Measurements from ENCODE around the gene TTC33. TPM values are rescaled to one million over a fixed set of nuclear protein-coding genes. Genes with fewer than 3 reads are reported as not detected.

TTC33 gene
- total RNA-seq, 1 donor from 2014 or later = 11.7 TPM

GRCh38 chr5:40492056-40492455 lies 263.7 kb downstream of the TTC33 start:
- H3K4me1 Mint-ChIP-seq (ENCODE audit: low read depth, unreplicated experiment) = no peaks in the 10 kb centered on the region

GRCh38 chr5:40491644-40492043 lies 264.1 kb downstream of the TTC33 start:
- Mint-ChIP-seq H3K36me3 (ENCODE audit: unreplicated experiment) (no peaks in the 10 kb centered on the region), H3K4me3 (ENCODE audit: unreplicated experiment) (no peak overlapping the region), H3K9me3 (ENCODE audit: unreplicated experiment) (peaks cover 2% of the 10 kb centered on the region), H3K4me1 (ENCODE audit: low read depth, unreplicated experiment) (no peaks in the 10 kb centered on the region), H3K27ac (ENCODE audit: unreplicated experiment) (no peak overlapping the region), H3K27me3 (ENCODE audit: unreplicated experiment) (no peaks in the 10 kb centered on the region)
- no peak for TF ChIP-seq CTCF (IDR thresholded peaks at IDR 0.05; ENCODE audit: partially characterized antibody, unreplicated experiment)
- DNase-seq = no peak

More at GRCh38 chr5:40492056-40492455, 263.7 kb downstream of the TTC33 start:
- Mint-ChIP-seq H3K9me3 (ENCODE audit: unreplicated experiment) (peaks cover 2% of the 10 kb centered on the region), H3K36me3 (ENCODE audit: unreplicated experiment) (no peaks in the 10 kb centered on the region), H3K27me3 (ENCODE audit: unreplicated experiment) (no peaks in the 10 kb centered on the region), H3K4me3 (ENCODE audit: unreplicated experiment) (no peak overlapping the region), H3K27ac (ENCODE audit: unreplicated experiment) (no peak overlapping the region)
- TF ChIP-seq CTCF (IDR thresholded peaks at IDR 0.05; ENCODE audit: partially characterized antibody, unreplicated experiment) = no peak
- DNase-seq = no peak

- no peaks in the 10 kb centered on the region for H3K4me1 Mint-ChIP-seq (ENCODE audit: low read depth, unreplicated experiment)
- DNase-seq = no peak
- no peaks in the 10 kb centered on the region for H3K27me3 Mint-ChIP-seq (ENCODE audit: unreplicated experiment)
- H3K27ac Mint-ChIP-seq (ENCODE audit: unreplicated experiment) = no peak overlapping the region
- no peaks in the 10 kb centered on the region for H3K36me3 Mint-ChIP-seq (ENCODE audit: unreplicated experiment)
- H3K4me3 Mint-ChIP-seq (ENCODE audit: unreplicated experiment) = no peak overlapping the region
- peaks cover 2% of the 10 kb centered on the region for H3K9me3 Mint-ChIP-seq (ENCODE audit: unreplicated experiment)
- TF ChIP-seq CTCF (IDR thresholded peaks at IDR 0.05; ENCODE audit: partially characterized antibody, unreplicated experiment) = no peak
These were observed 265.2 kb downstream of the TTC33 start for GRCh38 chr5:40490464-40491111.

GRCh38 chr5:40489421-40489820 lies 266.3 kb downstream of the TTC33 start:
- Mint-ChIP-seq H3K36me3 (ENCODE audit: unreplicated experiment) (no peaks in the 10 kb centered on the region), H3K27ac (ENCODE audit: unreplicated experiment) (no peak overlapping the region), H3K4me1 (ENCODE audit: low read depth, unreplicated experiment) (no peaks in the 10 kb centered on the region), H3K27me3 (ENCODE audit: unreplicated experiment) (no peaks in the 10 kb centered on the region), H3K9me3 (ENCODE audit: unreplicated experiment) (peaks cover 2% of the 10 kb centered on the region), H3K4me3 (ENCODE audit: unreplicated experiment) (no peak overlapping the region)
- no peak for TF ChIP-seq CTCF (IDR thresholded peaks at IDR 0.05; ENCODE audit: partially characterized antibody, unreplicated experiment)
- no peak for DNase-seq

- Mint-ChIP-seq H3K27me3 (ENCODE audit: unreplicated experiment) (no peaks in the 10 kb centered on the region), H3K27ac (ENCODE audit: unreplicated experiment) (no peak overlapping the region), H3K36me3 (ENCODE audit: unreplicated experiment) (no peaks in the 10 kb centered on the region), H3K9me3 (ENCODE audit: unreplicated experiment) (no peaks in the 10 kb centered on the region), H3K4me3 (ENCODE audit: unreplicated experiment) (no peak overlapping the region), H3K4me1 (ENCODE audit: low read depth, unreplicated experiment) (no peaks in the 10 kb centered on the region)
- DNase-seq = no peak
- no peak for TF ChIP-seq CTCF (IDR thresholded peaks at IDR 0.05; ENCODE audit: partially characterized antibody, unreplicated experiment)
These were observed 269.1 kb downstream of the TTC33 start for GRCh38 chr5:40486437-40487275.

Data from glutamatergic neuron (in vitro differentiated cells).